Neural cell (in vitro differentiated cells): ENCODE results near the gene TLE1. TPM values are rescaled to one million over a fixed set of nuclear protein-coding genes. Genes with fewer than 3 reads are reported as not detected.

ENCODE experiments used
- H2AFZ ChIP-seq: fragments of 200-600, 300-800 bp; sonication (generic), shearing (Covaris generic); 2 replicates; pipeline ENCODE4 v1.6.0; 2014; ENCODE audit warnings: low read depth, mild to moderate bottlenecking, antibody characterized with exemption, low read length, moderate library complexity
- H3F3A ChIP-seq: fragments of 200-600 bp; shearing (Covaris generic); 2 replicates; pipeline ENCODE4 v1.6.1; 2016; ENCODE audit warnings: mild to moderate bottlenecking, moderate library complexity, mixed read lengths, antibody characterized with exemption, low read length; ENCODE audit not compliant: insufficient read depth, poor library complexity, severe bottlenecking
- H3K27ac ChIP-seq: fragments of 200-600, 300-800 bp; sonication (generic), shearing (Covaris generic); 2 replicates; pipeline ENCODE4 v1.5.1; 2014; ENCODE audit warnings: mild to moderate bottlenecking, low read length, moderate library complexity
- H3K27me3 ChIP-seq: fragments of 300-800, 200-600 bp; sonication (generic), shearing (Covaris generic); 2 replicates; pipeline ENCODE4 v1.6.0; 2014; ENCODE audit warnings: mild to moderate bottlenecking, low read depth, low read length, moderate library complexity; ENCODE audit not compliant: insufficient read depth
- H3K36me3 ChIP-seq: fragments of 300-800, 200-600 bp; sonication (generic), shearing (Covaris generic); 2 replicates; pipeline ENCODE4 v1.5.1; 2014; ENCODE audit warnings: mild to moderate bottlenecking, antibody characterized with exemption, low read length, moderate library complexity; ENCODE audit not compliant: insufficient read depth
- H3K4me2 ChIP-seq: fragments of 300-800, 200-600 bp; sonication (generic), shearing (Covaris generic); 2 replicates; pipeline ENCODE4 v1.6.0; 2014; ENCODE audit warnings: mild to moderate bottlenecking, low read length
- H3K4me3 ChIP-seq: fragments of 300-800, 200-600 bp; sonication (generic), shearing (Covaris generic); 2 replicates; pipeline ENCODE4 v1.5.1; 2014; ENCODE audit warnings: mild to moderate bottlenecking, low read length, moderate library complexity
- H3K79me2 ChIP-seq: fragments of 200-600 bp; shearing (Covaris generic); replicated peaks from 2 replicates; pipeline ENCODE4 v1.6.0; 2014; ENCODE audit warnings: mild to moderate bottlenecking, low read length, moderate library complexity; ENCODE audit not compliant: insufficient read depth
- H3K9ac ChIP-seq: fragments of 300-800, 200-600 bp; sonication (generic), shearing (Covaris generic); 2 replicates; pipeline ENCODE4 v1.6.1; 2016; ENCODE audit warnings: mild to moderate bottlenecking, low read length, mixed read lengths
- H3K9me2 ChIP-seq: fragments of 200-600 bp; shearing (Covaris generic); 2 replicates; pipeline ENCODE4 v1.6.1; 2016; ENCODE audit warnings: mild to moderate bottlenecking, low read length, mixed read lengths; ENCODE audit not compliant: insufficient read depth
- H3K9me3 ChIP-seq: fragments of 200-600, 300-800 bp; sonication (generic), shearing (Covaris generic); 2 replicates; pipeline ENCODE4 v1.6.1; 2016; ENCODE audit warnings: mild to moderate bottlenecking, mixed run types, low read length, moderate library complexity, mixed read lengths
- H4K20me1 ChIP-seq: fragments of 200-600 bp; shearing (Covaris generic); 2 replicates; pipeline ENCODE4 v1.6.1; 2016; ENCODE audit warnings: mild to moderate bottlenecking, mixed run types; ENCODE audit not compliant: insufficient read depth
- EP300 ChIP-seq: fragments of 450-650 bp; conservative IDR thresholded peaks from 2 replicates; pipeline ENCODE4 v1.6.1; 2014; ENCODE audit warnings: antibody characterized with exemption, mild to moderate bottlenecking, moderate library complexity; ENCODE audit not compliant: poor library complexity, severe bottlenecking
- EZH2 ChIP-seq: fragments of 200-600, 300-800 bp; shearing (Covaris generic), sonication (generic); IDR thresholded peaks from 2 replicates; pipeline ENCODE4 v1.6.1; 2014; ENCODE audit warnings: antibody characterized with exemption, low read length, borderline replicate concordance, mild to moderate bottlenecking; ENCODE audit not compliant: insufficient read depth, poor library complexity, severe bottlenecking
- MXI1 ChIP-seq: fragments of 450-650 bp; conservative IDR thresholded peaks from 2 replicates; pipeline ENCODE4 v1.6.1; 2014; ENCODE audit warnings: antibody characterized with exemption, mild to moderate bottlenecking; ENCODE audit not compliant: poor library complexity, severe bottlenecking
- POLR2AphosphoS5 ChIP-seq: IDR thresholded peaks from 2 replicates; pipeline ENCODE4 v1.6.1; 2012
- RAD21 ChIP-seq: fragments of 450-650 bp; conservative IDR thresholded peaks from 2 replicates; pipeline ENCODE4 v1.6.1; 2014; ENCODE audit warnings: antibody characterized with exemption, mild to moderate bottlenecking, moderate library complexity
- SMC3 ChIP-seq: fragments of 450-650 bp; conservative IDR thresholded peaks from 2 replicates; pipeline ENCODE4 v1.6.1; 2014; ENCODE audit warnings: antibody characterized with exemption, mild to moderate bottlenecking, moderate library complexity; ENCODE audit not compliant: poor library complexity
- polyA plus RNA-seq: library from polyadenylated mRNA; depleted of rRNA; stranded (reverse); fragments of >200 nt; gene quantifications from 2 replicates; pipeline ENCODE4 v1.2.3, GENCODE V29; 2014
- TF ChIP-seq, protein P1 (sequence below): fragments of 450-650 bp; IDR thresholded peaks from 2 replicates; pipeline ENCODE4 v1.5.1; 2014; ENCODE audit warnings: antibody characterized with exemption, mild to moderate bottlenecking, moderate library complexity; ENCODE audit not compliant: poor library complexity, severe bottlenecking
- TF ChIP-seq, protein P2 (sequence below): IDR thresholded peaks from 2 replicates; pipeline ENCODE4 v1.6.1; 2012; ENCODE audit warnings: borderline replicate concordance

TLE1 gene
- polyA plus RNA-seq, 1 donor from 2014 or later, result 93.6 TPM

GRCh38 chr9:81683704-81684103, 5.6 kb downstream of the TLE1 start:
- H2AFZ ChIP-seq, result no peak overlapping the region
- H3K9ac ChIP-seq, result peak overlapping the region; percentile 71
- peaks cover 90% of the 10 kb centered on the region for H3K79me2 ChIP-seq
- peaks cover 13% of the 10 kb centered on the region for H3F3A ChIP-seq
- H3K9me2 ChIP-seq, result no peaks in the 10 kb centered on the region
- H3K9me3 ChIP-seq, result no peaks in the 10 kb centered on the region
- TF ChIP-seq, protein P1, sequence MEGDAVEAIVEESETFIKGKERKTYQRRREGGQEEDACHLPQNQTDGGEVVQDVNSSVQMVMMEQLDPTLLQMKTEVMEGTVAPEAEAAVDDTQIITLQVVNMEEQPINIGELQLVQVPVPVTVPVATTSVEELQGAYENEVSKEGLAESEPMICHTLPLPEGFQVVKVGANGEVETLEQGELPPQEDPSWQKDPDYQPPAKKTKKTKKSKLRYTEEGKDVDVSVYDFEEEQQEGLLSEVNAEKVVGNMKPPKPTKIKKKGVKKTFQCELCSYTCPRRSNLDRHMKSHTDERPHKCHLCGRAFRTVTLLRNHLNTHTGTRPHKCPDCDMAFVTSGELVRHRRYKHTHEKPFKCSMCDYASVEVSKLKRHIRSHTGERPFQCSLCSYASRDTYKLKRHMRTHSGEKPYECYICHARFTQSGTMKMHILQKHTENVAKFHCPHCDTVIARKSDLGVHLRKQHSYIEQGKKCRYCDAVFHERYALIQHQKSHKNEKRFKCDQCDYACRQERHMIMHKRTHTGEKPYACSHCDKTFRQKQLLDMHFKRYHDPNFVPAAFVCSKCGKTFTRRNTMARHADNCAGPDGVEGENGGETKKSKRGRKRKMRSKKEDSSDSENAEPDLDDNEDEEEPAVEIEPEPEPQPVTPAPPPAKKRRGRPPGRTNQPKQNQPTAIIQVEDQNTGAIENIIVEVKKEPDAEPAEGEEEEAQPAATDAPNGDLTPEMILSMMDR, result peak; percentile 52
- TF ChIP-seq, protein P2, sequence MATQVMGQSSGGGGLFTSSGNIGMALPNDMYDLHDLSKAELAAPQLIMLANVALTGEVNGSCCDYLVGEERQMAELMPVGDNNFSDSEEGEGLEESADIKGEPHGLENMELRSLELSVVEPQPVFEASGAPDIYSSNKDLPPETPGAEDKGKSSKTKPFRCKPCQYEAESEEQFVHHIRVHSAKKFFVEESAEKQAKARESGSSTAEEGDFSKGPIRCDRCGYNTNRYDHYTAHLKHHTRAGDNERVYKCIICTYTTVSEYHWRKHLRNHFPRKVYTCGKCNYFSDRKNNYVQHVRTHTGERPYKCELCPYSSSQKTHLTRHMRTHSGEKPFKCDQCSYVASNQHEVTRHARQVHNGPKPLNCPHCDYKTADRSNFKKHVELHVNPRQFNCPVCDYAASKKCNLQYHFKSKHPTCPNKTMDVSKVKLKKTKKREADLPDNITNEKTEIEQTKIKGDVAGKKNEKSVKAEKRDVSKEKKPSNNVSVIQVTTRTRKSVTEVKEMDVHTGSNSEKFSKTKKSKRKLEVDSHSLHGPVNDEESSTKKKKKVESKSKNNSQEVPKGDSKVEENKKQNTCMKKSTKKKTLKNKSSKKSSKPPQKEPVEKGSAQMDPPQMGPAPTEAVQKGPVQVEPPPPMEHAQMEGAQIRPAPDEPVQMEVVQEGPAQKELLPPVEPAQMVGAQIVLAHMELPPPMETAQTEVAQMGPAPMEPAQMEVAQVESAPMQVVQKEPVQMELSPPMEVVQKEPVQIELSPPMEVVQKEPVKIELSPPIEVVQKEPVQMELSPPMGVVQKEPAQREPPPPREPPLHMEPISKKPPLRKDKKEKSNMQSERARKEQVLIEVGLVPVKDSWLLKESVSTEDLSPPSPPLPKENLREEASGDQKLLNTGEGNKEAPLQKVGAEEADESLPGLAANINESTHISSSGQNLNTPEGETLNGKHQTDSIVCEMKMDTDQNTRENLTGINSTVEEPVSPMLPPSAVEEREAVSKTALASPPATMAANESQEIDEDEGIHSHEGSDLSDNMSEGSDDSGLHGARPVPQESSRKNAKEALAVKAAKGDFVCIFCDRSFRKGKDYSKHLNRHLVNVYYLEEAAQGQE, result no peak
- peak; percentile 37 for TF ChIP-seq RAD21
- H3K4me3 ChIP-seq, result peak overlapping the region; percentile 88
- no peaks in the 10 kb centered on the region for H3K27me3 ChIP-seq
- H4K20me1 ChIP-seq, result no peaks in the 10 kb centered on the region
- peak overlapping the region; percentile 87 for H3K4me2 ChIP-seq
- H3K36me3 ChIP-seq, result no peaks in the 10 kb centered on the region
- H3K27ac ChIP-seq, result peak overlapping the region; percentile 83

DNA sequence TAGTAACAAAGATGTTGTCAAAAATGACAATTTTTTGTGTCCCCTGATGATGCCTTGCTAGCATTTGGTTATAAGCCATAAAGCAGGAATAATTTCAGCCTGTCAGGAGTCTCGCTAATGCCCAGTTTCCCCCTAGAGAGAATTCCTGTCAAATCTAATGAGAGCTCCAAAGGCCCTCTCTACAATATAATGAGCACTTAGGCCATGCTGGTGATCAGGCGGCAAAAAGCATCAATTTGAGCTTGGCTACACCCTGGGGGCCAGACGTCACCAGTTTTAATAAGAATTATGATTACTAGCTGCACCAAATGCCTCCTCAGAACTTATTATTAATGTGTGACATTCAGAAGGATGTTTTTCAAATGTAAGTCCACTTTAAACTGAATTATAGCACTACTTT, 6.1 kb downstream of the TLE1 start:
- H3K4me2 ChIP-seq, result peak overlapping the region; percentile 87
- peak overlapping the region; percentile 88 for H3K4me3 ChIP-seq

More for the DNA sequence above, 6.1 kb downstream of the TLE1 start:
- Histone ChIP-seq H3K36me3 (no peaks in the 10 kb centered on the region), H3K9me2 (no peaks in the 10 kb centered on the region), H3F3A (peaks cover 13% of the 10 kb centered on the region), H3K9ac (peak overlapping the region; percentile 71), H2AFZ (no peak overlapping the region), H3K79me2 (peaks cover 95% of the 10 kb centered on the region), H3K27ac (peak overlapping the region; percentile 83), H4K20me1 (no peaks in the 10 kb centered on the region), H3K9me3 (no peaks in the 10 kb centered on the region), H3K27me3 (no peaks in the 10 kb centered on the region)
- TF ChIP-seq SMC3 (no peak), EP300 (peak; percentile 84), MXI1 (peak; percentile 21), POLR2AphosphoS5 (peak; percentile 79), EZH2 (no peak), RAD21 (no peak)
- TF ChIP-seq, protein P2, result peak; percentile 77
